Measurements from ENCODE around the gene SLC39A8.
"Not testable (repeated sequence)": the region's sequence is repeated elsewhere in the genome, so short reads cannot be mapped to it uniquely, and the experiment has no call there.

Gene SLC39A8

GRCh38 chr4:102250341-102250740 is 94.9 kb downstream of the SLC39A8 start:
- no peak overlapping the region for H3K4me3 ChIP-seq (ENCODE audit: low read depth, low read length)
- DNase-seq (ENCODE audit: low read depth): no peak

DNA sequence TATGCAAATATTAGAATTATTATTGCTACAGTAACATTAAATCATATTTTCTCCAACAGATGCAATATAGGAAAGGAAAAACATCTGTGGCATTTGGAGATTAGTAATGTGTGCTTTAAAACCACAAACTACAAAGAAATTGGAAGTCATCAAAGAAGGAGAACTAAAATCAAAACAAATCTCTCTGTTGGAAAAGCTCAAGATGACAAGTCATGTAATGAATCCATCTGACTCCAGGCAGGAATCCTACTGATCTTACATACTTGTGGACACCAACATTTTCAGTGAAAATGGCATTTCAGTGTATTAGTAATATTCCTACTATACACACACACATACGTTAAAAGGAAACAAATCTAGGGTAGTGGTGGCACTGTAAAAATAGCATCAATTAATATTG is 98.2 kb downstream of the SLC39A8 start:
- H3K4me3 ChIP-seq (ENCODE audit: low read depth, low read length): no peak overlapping the region
- DNase-seq (ENCODE audit: low read depth): no peak

DNA sequence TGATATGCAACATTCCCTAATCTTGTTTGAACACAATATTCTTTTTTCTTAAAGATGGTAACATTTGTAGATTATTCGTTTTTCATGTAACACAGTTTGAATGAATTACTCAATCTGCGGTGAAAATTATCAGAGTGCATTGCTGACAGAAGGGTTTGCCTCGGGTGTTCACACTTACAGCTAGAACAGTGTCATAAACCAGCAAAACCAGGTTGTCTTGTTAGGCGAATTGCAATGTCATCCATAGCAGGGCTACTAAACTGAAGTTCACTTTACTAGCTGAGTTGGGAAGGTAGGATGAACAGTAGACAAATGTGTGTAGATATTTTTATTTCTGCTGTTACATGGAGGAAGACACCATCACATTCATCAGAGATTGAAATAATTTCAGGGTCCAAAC is 98.9 kb downstream of the SLC39A8 start:
- H3K4me3 ChIP-seq (ENCODE audit: low read depth, low read length): no peak overlapping the region
- DNase-seq (ENCODE audit: low read depth): no peak

GRCh38 chr4:102244878-102245535 is 100.3 kb downstream of the SLC39A8 start:
- H3K4me3 ChIP-seq (ENCODE audit: low read depth, low read length): no peak overlapping the region
- DNase-seq (ENCODE audit: low read depth): no peak

- H3K4me3 ChIP-seq (ENCODE audit: low read depth, low read length); DNase-seq (ENCODE audit: low read depth): not testable (repeated sequence)
These were observed 102.0 kb downstream of the SLC39A8 start for GRCh38 chr4:102243296-102243695.

- H3K4me3 ChIP-seq (ENCODE audit: low read depth, low read length): no peak overlapping the region
These were observed 110.9 kb downstream of the SLC39A8 start for GRCh38 chr4:102234243-102234838.

DNA sequence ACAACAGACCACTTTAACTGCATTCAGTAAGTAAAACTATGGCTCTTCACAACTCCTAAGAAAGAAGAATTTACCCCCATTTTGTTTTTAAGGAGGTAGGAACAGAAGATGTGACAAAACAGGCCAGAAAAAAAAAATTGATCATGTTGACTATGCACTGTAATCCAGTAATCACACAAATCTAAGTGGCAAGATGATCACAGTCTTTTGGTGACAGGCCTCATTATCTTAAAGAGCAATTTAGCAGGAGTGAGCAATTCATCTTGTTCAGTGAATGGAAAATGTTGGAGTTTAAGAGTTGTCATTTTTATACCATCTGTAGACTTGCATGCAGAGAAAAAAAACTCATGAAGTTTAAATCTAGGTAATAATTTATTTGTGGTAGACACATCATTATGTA is 115.1 kb downstream of the SLC39A8 start:
- no peak overlapping the region for H3K4me3 ChIP-seq (ENCODE audit: low read depth, low read length)
- DNase-seq (ENCODE audit: low read depth): no peak

More at GRCh38 chr4:102234243-102234838, 110.9 kb downstream of the SLC39A8 start:
- DNase-seq (ENCODE audit: low read depth): no peak

- no peak overlapping the region for H3K4me3 ChIP-seq (ENCODE audit: low read depth, low read length)
- no peak for DNase-seq (ENCODE audit: low read depth)
These were observed 117.9 kb downstream of the SLC39A8 start for GRCh38 chr4:102227388-102227787.

GRCh38 chr4:102223461-102223860 is 121.8 kb downstream of the SLC39A8 start:
- DNase-seq (ENCODE audit: low read depth): no peak
- H3K4me3 ChIP-seq (ENCODE audit: low read depth, low read length): no peak overlapping the region

DNA sequence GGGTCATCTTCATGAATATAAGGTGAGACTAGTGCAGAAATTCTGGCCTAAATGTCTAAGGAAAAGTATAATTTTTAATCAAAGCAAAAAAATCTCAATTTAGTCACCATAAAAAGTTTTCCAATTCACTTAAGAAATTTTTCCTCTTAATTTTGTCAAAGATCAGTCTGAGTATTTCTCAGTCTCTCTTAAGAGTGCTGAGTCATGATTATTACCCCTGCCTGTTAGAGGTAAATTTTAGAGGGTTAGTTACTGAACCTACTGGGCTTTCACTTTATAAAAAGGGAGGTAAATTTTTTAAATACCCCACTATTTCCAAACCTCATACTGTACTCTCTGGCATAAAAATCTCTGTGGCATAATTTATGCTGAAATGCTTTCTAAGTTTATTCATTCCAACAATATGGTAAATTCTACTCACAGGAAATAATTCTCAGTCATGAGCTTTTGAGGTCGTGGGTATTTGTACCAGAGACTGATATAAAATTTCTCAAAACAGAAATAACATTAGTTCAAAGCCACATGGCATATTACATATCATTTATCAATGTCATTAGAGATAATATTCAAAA is 122.4 kb downstream of the SLC39A8 start:
- H3K4me3 ChIP-seq (ENCODE audit: low read depth, low read length): no peak overlapping the region
- DNase-seq (ENCODE audit: low read depth): no peak

GRCh38 chr4:102219129-102219528 is 126.2 kb downstream of the SLC39A8 start:
- DNase-seq (ENCODE audit: low read depth): no peak
- H3K4me3 ChIP-seq (ENCODE audit: low read depth, low read length): no peak overlapping the region

GRCh38 chr4:102218656-102219055 is 126.6 kb downstream of the SLC39A8 start:
- no peak for DNase-seq (ENCODE audit: low read depth)
- no peak overlapping the region for H3K4me3 ChIP-seq (ENCODE audit: low read depth, low read length)

DNA sequence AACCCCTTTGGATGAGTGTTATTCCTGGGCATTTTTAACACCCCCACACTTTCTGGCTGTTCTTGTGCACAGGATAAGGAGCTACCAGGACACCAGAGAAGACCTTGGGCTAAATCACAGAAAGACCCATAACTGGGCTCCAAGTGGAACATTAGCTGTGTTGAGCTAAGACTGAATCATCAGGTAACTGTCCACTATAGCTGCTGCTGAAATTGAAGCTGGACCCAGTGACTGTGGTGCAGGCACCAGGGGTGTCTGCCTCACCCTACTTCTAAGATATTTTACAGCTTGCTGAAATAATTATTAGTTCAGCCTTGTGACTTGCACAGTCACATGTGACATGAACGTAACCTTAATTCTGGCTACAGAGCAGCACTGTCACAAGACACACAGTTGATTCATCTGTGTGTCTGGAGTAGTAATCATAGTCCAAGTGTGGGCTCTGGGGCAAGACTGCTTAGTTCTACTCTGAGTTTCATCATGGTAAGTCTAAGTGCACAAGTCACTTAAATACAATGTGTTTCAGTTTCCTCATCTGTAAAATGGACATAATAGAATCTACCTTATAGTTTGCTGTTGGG is 127.4 kb downstream of the SLC39A8 start:
- DNase-seq (ENCODE audit: low read depth): no peak
- H3K4me3 ChIP-seq (ENCODE audit: low read depth, low read length): no peak overlapping the region

GRCh38 chr4:102217345-102217744 is 127.9 kb downstream of the SLC39A8 start:
- no peak overlapping the region for H3K4me3 ChIP-seq (ENCODE audit: low read depth, low read length)
- DNase-seq (ENCODE audit: low read depth): no peak

DNA sequence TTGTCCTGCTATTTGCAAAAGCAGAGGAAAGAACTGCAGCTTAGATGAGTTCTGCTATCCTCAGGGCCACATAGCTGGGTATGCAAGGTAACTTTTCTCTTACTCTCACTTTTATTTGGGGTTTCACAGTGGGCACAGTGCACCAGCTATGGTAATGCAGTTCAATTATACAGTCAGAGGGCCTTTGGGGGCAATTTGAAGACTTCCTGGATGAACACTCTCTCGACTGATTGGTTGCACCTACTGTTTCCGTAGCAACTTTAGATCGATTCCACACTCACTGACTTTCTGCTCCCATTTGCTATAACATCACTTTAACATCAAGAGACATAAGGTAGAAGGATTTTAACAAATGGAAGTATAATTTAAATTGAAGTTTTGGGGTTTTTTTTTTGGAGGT is 128.6 kb downstream of the SLC39A8 start:
- no peak for DNase-seq (ENCODE audit: low read depth)
- no peak overlapping the region for H3K4me3 ChIP-seq (ENCODE audit: low read depth, low read length)

GRCh38 chr4:102213031-102213430 is 132.3 kb downstream of the SLC39A8 start:
- no peak for DNase-seq (ENCODE audit: low read depth)
- H3K4me3 ChIP-seq (ENCODE audit: low read depth, low read length): no peak overlapping the region
